GM12865 (cell line): ENCODE measurements around the gene ADAM33.

Experiments
- DNase-seq: peaks from one replicate; pipeline ENCODE4 v3.0.0; 2010; ENCODE audit warnings: low read depth
- H3K4me3 ChIP-seq: 2 replicates; pipeline ENCODE4 v1.5.1; 2011; ENCODE audit warnings: mild to moderate bottlenecking, low read depth, low read length, control low read depth
- TF ChIP-seq, protein P1 (sequence below): IDR thresholded peaks from 2 replicates; pipeline ENCODE4 v1.5.1; 2011; ENCODE audit warnings: low read length, control low read depth, low read depth, inconsistent platforms; ENCODE audit not compliant: insufficient read depth; ENCODE audit errors: missing control alignments

ADAM33 gene

GRCh38 chr20:3716195-3716834 is 34.5 kb upstream of the ADAM33 start:
- H3K4me3 ChIP-seq, result no peak overlapping the region
- TF ChIP-seq, protein P1, sequence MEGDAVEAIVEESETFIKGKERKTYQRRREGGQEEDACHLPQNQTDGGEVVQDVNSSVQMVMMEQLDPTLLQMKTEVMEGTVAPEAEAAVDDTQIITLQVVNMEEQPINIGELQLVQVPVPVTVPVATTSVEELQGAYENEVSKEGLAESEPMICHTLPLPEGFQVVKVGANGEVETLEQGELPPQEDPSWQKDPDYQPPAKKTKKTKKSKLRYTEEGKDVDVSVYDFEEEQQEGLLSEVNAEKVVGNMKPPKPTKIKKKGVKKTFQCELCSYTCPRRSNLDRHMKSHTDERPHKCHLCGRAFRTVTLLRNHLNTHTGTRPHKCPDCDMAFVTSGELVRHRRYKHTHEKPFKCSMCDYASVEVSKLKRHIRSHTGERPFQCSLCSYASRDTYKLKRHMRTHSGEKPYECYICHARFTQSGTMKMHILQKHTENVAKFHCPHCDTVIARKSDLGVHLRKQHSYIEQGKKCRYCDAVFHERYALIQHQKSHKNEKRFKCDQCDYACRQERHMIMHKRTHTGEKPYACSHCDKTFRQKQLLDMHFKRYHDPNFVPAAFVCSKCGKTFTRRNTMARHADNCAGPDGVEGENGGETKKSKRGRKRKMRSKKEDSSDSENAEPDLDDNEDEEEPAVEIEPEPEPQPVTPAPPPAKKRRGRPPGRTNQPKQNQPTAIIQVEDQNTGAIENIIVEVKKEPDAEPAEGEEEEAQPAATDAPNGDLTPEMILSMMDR, result peak; percentile 83
- peak; percentile 71 for DNase-seq

DNA sequence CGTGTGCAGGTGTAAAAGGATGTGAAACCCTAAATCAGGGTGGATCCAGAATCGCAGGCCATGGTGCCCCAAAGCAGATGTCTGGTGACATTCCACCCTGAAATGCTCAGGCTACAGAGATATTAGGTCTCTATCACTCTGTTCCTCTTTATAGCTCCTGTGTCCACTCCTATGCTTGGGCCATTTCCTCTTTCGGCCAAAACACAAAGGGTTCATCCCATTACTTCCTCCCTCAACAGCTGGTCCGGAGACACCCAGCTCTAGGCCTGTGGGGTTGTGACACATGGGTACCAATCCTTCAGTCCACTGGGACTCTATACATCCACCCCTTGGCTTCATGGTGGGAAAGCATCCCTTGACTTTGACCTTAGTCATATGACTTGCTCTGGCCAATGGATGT is 32.3 kb upstream of the ADAM33 start:
- no peak overlapping the region for H3K4me3 ChIP-seq
- DNase-seq, result no peak
- TF ChIP-seq, protein P1, result no peak

DNA sequence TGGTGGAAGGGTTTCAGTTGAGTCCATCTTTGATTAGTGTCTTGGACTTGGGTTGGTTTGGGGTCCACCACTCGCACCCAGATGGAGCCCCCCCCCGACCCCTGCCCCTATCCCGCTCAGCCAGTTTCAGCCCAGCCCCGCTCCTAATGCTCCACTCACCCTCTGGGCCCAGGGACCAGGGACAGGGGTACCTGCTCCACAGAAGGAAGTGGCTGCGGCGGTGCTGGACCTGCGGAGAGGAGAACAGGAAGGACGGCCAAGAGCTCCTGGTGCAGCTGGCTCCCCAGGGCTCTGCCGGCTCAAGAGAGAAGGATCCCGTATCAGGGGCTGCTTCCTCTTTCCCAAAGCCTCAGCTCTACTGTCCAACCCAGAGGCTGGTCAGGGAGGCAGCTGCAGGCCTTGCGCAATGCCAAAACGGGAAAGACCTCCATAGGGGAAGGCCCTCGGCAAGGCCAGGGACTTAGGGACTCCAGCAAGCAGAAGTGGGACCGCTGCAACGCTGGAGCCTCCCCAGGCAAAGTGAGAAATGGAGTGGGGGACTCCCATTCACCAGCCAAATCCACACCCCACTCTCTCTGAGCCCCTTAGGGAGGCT is 30.6 kb upstream of the ADAM33 start, which contains the start of gene SIGLEC1:
Gene SIGLEC1 (minus strand): TSS at position 322 of the 595 bp plus-strand sequence. CDS start 5,472 bp downstream, outside the sequence.
- no peak for DNase-seq
- H3K4me3 ChIP-seq, result no peak within 1 kb of the TSS
- TF ChIP-seq, protein P1, result no peak

DNA sequence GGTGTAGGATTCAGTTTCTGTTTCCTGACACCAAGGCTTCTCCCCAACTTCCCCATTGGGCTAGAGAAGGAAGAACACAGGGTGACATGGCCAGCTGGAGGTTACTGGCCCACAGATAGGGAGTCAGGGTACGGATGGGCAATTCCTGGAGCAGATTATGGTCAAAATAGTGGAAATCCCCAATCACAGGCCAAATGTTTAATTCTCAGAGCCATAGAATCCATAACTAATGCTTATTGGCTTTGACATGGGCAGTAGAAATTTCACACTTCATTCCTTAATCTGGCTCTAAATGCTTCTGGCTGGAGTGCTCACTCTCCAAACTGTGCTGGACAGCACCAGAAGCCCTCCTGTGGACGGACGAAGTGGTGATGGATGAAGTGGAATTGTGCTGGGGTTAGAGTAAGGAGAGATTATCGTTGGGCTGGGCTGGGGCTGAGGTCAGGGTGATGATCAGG is 29.7 kb upstream of the ADAM33 start:
- H3K4me3 ChIP-seq, result no peak overlapping the region
- no peak for DNase-seq
- TF ChIP-seq, protein P1, result no peak

DNA sequence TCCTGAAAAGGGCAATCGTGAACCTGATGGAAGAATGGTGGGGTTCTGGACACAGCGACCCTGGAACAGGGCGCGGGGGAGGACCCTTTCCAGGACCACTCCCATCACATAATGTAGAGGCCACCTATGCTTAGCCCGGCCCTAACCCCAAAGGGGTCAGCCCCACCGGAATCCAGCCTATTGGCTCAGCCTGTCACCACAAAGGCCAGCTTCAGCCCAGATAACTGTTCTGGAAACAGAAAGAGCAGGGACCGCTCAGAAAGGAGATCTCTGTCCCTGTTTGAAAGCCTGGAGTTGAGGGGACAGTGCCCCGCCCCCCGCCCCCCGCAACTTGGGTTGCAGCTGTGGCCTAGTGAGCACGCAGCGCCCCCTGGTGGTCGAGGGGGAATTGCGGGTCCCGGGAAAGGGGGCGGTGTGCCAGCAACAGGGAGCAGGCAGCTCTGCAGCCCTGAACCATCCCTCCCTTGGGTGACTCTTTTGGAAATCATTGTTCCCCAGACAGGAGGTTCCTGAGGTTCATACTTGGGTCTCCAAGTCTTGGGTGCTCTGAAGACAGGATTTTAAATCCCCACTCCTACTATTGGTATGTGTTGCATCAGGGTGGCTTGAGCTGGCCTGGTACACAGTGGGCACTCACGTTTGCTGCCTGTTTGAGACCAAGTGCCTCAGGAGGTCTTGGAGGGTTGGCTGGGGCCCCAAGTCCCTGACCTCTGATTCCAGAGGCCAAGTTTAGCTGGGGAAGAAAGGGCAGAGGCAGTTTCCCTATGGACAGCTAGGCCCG is 29.1 kb upstream of the ADAM33 start:
- peak; percentile 65 for DNase-seq
- TF ChIP-seq, protein P1, result peak; percentile 90
- no peak overlapping the region for H3K4me3 ChIP-seq

DNA sequence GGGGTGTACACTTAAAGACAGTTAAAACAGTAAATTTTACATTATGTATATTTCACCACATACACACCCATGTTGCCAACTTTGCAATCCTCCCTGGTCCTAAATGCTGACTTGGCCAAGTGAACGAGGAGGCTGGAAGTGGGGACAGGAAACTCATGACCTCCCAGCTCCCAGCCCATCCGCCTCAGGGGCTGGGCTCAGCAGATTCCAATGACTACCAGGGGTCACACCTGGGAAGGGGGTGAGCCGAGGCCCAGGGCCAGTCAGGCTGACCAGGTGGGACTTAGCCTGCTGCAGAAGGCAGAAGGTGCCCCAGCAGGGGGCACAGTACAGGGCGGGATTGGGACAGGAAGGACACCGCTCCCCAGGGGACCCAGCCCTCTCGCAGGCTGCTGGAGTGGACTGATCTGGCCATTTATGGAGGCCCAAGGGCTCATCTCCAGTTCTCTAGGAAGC is 28.2 kb upstream of the ADAM33 start:
- no peak for DNase-seq
- TF ChIP-seq, protein P1, result no peak
- H3K4me3 ChIP-seq, result no peak overlapping the region
